ENCODE data around the gene PLEKHM2.

GRCh38 chr1:15742339-15742801 is 58.2 kb downstream of the PLEKHM2 start, which contains the start of gene TMEM82:
- no peak for TF ChIP-seq CTCF (IDR thresholded peaks at IDR 0.05; ENCODE audit: poor library complexity)
- TF ChIP-seq EZH2 (IDR thresholded peaks at IDR 0.05; ENCODE audit: borderline replicate concordance), result no peak
- TF ChIP-seq EZH2phosphoT487 (IDR thresholded peaks at IDR 0.05; ENCODE audit: low read depth, severe bottlenecking, unreplicated experiment), result no peak

Measured in hepatocyte (in vitro differentiated cells).